ENCODE results near the gene PPCDC. TPM values are rescaled to one million over a fixed set of nuclear protein-coding genes. Genes with fewer than 3 reads are reported as not detected.
A peak's percentile ranks its signal among the peaks of the same experiment; 100 is the strongest.

The PPCDC gene
- total RNA-seq, 1 donor, result 11.8 TPM

DNA sequence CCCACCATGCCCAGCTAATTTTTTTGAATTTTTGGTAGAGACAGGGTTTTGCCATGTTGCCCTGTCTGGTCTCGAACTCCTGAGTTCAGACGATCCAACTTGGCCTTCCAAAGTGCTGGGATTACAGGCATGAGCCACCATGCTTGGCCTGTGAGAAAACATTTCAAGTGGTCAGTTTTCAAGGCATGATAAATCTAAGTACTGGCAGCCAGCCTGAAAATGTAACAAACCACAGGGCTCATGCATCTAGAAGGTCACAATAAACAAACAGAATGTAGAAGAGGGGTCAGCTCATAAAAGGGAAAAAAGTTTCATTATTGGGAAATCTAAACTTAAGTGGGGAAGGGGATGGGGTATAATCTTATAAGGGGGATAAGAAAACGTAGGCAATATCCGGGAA is 39.9 kb downstream of the PPCDC start:
- no peak overlapping the region for H3K4me3 ChIP-seq (ENCODE audit: low read depth, low read length)
- no peak for TF ChIP-seq CTCF (IDR thresholded peaks at IDR 0.05; ENCODE audit: insufficient read depth, low read length)
- DNase-seq (ENCODE audit: low read depth), result peak; percentile 78

- no peak overlapping the region for H3K4me3 ChIP-seq (ENCODE audit: low read depth, low read length)
- TF ChIP-seq CTCF (IDR thresholded peaks at IDR 0.05; ENCODE audit: insufficient read depth, low read length), result no peak
- no peak for DNase-seq (ENCODE audit: low read depth)
Observed at GRCh38 chr15:75063889-75064288, 40.5 kb downstream of the PPCDC start.

DNA sequence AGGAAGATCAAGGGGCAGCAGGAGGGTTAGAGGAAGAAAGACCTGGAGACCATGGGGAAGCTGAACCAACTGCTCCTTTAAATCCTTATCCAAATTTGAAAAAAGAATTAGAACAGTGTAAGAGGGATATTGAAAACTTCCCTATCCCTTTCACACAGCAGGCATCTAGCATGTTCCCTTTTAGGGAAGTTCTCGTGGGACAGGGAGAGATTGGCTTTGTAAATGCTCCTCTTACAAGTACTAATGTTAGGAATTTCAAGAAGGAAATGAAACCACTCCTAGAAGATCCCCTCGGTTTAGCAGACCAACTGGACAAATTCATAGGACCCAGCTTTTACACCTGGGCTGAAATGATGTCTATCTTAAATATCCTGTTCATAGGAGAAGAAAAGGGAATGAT is 41.5 kb downstream of the PPCDC start:
- TF ChIP-seq CTCF (IDR thresholded peaks at IDR 0.05; ENCODE audit: insufficient read depth, low read length), result no peak
- DNase-seq (ENCODE audit: low read depth), result peak; percentile 48
- no peak overlapping the region for H3K4me3 ChIP-seq (ENCODE audit: low read depth, low read length)

DNA sequence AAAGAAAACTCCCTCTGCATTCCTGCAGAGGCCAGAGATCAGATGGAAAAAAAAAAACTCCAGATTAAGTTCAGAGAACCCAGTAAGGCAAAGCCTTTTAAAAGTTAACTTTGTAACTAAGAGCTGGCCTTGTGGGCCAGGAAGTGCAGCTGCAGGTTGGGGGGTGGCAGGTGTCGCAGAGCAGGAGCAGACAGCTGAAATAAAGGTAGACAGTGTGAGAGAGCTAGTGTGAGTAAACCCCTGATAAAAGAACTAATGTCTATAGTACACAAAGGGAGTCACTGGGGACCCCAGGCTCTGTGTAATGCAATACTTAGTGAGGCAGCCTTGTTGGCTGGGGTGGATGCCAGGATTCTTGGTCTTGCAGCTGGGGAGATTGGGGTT is 42.1 kb downstream of the PPCDC start:
- no peak for TF ChIP-seq CTCF (IDR thresholded peaks at IDR 0.05; ENCODE audit: insufficient read depth, low read length)
- DNase-seq (ENCODE audit: low read depth), result peak; percentile 70

GRCh38 chr15:75065851-75066509 is 42.6 kb downstream of the PPCDC start:
- H3K4me3 ChIP-seq (ENCODE audit: low read depth, low read length), result no peak overlapping the region

More for the DNA sequence above, 42.1 kb downstream of the PPCDC start:
- no peak overlapping the region for H3K4me3 ChIP-seq (ENCODE audit: low read depth, low read length)

DNA sequence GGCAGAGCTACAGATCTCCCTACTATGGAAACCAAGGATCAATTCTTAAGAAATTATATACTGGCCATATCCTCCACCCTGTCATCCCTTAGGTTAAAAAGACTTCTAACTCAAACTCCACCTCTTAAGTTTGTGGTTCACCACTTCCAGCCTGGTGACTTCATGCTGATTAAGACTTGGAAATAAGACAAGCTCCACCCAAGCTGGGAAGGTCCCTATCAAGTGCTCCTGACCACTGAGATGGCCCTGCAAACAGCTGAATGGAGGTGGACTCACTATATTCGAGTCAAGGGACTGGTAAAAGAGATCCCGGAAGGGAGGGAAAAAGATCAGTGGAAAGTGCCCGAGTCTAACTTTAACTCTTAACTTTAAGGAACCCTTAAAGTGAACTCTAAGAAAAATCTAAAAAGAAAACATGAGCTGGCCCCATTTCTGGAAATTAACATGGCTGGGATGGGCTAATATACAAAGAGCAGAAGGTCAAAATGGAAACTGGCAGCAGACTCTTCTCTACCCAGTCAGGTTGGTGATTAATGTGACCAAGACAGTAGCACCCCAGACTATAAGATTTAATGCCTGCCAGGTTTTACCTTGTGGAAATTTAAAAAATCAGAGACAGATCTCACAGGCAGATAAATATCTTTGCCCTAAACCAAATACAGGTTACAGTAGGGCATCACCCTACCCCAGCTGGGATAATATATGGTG is 43.9 kb downstream of the PPCDC start:
- no peak for TF ChIP-seq CTCF (IDR thresholded peaks at IDR 0.05; ENCODE audit: insufficient read depth, low read length)
- peak; percentile 82 for DNase-seq (ENCODE audit: low read depth)
- no peak overlapping the region for H3K4me3 ChIP-seq (ENCODE audit: low read depth, low read length)

More at GRCh38 chr15:75065851-75066509, 42.6 kb downstream of the PPCDC start:
- TF ChIP-seq CTCF (IDR thresholded peaks at IDR 0.05; ENCODE audit: insufficient read depth, low read length), result no peak
- peak; percentile 82 for DNase-seq (ENCODE audit: low read depth)
